Stimulated activated CD4-positive, alpha-beta T cell treated with anti-CD3 and anti-CD28 coated beads, Interleukin-4, amount 100 ng/mL, for 48 hours (primary cell): ENCODE results near the gene ZP1.

ENCODE experiments used
- DNase-seq, 2 donors: peaks; one replicate each; pipeline ENCODE4 v3.0.0-alpha.2; 2020; ENCODE audit warnings: low read depth in 2 of 2

ZP1 gene

DNA sequence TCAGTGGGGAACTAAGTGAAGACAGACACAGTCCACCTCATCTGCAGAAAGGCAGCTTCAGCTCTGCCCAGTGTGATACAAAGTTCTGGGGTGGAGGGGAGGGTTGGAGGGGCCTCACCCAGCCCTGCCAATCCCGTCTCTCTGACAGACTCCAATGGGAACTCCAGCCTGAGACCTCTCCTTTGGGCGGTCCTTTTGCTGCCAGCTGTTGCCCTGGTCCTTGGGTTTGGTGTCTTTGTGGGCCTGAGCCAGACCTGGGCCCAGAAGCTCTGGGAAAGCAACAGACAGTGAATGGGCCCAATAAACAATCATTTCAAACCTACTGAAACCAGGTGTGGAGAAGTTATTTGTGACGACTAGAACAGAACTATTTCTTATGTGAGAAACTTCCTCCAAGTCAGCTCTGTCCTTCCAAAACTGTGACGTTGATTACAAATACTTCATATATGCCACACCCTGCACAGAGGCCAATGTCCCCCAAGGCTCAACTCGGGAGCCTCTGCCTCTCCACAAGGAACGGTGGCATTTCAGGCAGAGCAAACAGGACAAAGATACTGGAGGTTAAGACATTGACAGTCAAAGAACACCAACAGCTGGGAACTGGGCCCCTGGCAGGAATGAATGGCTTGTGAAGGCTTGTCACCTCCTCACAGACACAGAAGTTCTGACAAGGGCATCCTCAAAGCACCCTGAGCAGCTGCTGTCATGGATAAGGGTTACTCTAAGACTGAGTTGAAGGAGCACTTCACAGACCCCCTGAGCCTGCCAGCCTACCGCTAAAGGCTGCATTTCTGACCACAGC lies 8.2 kb downstream of the ZP1 start:
- no peak for DNase-seq

DNA sequence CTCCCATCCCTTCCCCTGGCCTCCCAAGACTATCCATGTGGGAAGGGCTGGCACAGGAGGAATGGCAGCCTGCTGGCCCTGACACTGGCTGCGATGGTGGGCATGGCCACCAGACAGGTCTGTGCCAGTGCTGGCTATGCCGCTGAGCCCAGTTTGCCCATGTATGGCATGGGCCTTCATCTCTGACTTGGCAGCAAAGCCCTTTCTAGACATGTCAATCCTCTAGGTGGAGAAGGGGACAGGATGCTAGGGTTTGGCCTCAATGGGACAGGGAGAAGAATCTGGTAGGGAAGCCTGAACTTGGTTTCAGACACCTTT lies 8.8 kb downstream of the ZP1 start:
- DNase-seq = no peak

DNA sequence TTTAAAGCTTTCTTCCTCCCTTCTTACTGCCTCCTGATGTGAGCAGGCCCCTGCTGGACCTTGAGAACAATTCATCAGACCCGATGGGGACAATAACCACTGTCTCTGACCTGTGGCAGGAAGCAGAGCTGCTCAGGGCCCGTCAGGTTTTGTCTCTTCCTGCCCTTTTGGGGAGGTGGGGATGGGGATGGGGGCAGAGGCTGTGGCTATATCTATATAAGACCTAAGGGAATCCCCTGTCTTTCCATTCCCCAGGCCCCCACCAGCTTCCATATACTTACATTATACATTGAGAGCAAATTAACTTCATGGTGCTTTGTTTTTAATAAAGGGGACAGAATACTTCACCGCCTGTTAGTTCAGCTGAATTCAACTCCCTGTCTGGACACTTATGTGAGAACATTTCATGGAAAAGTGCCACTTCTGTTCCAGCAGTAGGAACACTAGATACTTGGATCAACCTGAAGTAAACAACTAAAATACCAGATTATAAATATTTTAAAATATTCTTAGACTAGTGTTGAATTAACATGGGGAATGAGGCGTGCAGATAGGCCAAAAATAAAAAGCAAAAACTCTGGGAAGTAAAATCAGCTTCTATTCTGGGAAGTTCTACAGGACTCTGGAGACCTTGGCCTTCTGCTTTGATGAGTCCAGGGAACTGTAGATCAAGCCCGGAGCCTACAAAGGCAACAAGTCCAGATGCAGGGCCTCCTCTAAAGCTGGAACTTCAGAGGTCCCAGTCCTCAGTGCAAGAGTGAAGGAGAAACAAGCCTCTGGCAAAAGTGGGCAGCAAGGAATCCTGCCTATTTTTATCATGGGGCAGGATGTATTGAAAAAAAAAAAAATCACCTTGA lies 11.1 kb downstream of the ZP1 start:
- DNase-seq = no peak

DNA sequence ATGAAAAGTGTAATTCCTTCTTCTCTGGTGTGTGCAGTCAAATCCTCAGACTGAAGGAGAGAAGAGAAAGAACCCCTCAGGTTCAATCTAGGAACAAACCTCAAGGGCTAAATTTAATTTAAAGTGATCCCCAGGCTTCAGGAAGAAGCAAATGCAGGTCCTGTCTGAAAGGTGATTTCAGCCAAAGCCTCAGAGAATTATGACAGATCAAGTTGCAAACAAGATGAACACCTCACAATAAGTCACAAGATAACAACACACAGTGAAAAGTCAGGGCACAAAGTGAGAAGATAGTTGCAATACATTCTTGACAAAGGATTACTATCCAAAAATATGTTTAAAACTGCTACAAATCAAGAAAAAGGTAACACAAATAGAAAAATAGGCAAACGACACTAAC lies 11.8 kb downstream of the ZP1 start:
- DNase-seq = no peak

DNA sequence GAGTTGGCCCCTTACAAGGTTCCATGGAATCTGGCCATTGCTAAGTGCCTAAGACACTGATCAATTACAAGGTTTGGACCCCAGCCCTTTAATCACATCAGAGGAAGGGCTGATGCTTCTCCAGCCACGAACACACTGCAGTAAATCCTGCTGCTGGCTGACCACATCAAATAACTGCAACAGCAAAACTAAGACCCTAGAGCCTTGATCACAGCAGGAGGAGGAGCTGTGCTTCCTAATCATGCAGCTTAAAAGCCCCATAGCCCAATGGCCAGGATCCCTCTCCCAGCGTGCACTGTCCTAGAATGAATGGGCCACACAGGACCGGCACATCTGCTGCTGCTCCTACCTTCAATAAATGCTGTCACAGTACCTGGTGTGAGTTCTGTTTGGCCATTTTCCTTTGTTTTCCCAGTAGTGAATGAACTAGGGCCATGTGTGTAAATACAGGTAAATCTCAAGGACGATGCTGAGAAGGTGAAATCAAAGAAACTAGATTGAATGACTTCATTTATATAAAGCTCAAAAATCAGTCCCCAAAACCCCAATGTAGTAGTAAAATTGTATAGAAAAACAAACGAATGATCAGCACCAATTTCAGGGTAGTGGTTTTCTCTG lies 12.7 kb downstream of the ZP1 start:
- no peak for DNase-seq

DNA sequence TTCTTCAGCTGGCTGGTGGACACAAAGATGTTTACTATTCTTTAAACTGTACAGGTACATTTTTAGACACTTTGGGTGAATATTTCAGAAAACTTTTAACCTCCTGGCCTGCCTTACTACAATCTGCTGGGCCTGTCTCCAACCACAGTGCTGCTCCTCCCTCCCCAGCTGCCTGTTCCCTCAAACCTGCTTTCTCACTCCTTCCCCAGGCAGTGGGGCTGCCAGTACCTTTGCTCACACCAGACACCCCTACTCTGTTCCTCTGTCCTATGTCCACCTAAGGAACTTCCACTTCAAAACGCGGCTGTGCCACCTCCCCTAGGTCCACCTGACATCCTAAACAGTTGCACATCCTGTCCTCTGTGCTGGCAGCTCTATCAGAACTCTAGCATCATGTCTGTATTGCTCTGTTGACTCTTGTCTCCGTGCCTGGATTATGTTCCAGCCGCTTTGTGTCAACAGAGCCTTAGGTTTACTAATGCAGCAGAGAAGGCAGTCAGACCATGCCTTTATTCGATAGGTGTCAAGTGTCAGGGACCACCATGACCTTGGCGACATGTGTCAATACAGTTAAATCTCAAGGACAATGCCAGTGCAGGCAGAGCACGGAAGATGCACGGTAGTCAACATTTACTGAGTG lies 13.4 kb downstream of the ZP1 start:
- DNase-seq = no peak

DNA sequence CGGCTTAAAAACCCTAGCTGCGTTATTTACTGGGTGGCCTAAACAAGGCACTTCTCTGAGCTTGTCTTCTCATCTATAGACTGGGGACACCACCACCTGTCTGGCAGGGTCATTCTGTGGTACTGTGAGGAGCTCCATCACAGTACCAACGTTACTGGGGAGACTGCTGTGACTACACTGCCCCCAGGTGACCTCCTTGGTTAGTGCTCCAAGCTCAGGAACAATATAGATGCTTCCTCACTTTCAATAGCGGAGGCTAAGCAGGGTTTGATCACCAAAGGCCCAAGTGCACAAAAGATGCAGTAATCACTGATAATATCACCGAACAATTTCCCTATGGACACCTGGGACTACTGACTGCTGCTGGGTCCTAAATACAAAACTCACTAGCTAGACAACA lies 20.2 kb downstream of the ZP1 start:
- no peak for DNase-seq

DNA sequence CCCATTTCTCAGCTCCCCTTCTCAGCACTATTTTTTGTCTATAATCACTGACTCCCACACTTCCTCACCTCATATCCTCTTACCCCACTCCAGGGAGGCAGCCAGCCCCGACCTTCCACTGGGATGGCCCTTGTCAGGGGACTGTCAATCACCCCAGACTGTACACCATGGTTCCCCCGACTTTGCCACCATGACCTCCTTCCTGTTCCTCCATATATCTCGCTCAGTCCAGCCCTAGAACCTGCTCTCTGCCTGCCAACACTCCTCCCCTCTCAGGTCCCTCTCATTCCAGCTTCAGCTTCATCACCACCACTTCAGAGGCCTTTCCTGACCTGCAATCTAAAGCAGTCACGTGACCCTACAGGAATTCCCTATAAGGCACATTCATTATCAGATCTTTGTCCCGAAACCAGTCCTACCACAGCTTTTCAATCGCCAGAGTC lies 22.5 kb downstream of the ZP1 start:
- DNase-seq = no peak

DNA sequence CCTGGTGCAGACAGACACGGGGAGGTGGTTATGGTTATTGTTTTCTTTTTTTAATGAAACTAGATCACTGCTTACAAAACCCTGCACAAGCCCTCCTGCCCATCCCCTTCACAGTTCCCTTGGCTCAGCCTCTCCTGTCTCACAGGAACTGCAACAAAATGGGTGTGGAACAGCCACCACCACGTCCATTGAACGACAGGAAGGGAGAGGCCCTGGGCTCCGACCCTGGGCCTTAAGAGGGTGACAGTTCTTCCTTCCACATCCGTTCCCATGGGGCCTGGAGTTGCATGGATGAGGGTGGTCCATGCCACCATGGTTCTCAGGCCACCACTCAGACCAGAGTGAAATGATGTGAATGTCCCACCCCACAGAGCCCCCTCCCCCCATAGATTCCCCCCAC lies 23.4 kb downstream of the ZP1 start:
- no peak for DNase-seq

DNA sequence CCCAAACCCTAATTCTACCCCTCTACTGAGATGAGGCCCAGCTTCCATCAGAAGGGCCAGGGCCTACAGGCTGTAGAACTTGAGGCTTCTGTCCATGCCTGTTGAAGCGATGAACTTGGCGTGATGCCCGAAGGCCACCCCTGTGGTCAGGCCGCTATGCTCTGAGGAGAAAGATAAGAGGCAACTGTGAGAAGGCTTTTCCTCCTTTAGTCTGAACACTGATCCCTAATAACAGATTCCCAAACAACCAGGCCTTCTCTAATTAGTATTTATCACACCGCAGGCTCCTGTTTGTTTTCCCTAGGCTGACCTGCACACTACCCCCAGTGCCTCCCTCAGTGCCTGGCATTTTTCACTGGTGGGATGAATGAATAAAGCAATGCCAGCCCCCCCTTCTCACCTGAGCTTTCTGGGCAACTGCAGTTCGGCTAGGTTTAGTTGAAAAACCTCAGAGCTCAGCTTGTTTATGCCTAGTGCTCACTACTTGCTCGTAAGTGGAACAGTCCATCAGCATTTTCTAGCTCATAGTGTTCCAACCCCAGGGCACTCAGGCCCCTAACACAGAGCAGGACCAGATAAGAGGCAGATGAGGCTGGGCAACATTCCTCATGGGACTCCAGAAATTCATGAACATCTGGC lies 23.9 kb downstream of the ZP1 start:
- DNase-seq = no peak

DNA sequence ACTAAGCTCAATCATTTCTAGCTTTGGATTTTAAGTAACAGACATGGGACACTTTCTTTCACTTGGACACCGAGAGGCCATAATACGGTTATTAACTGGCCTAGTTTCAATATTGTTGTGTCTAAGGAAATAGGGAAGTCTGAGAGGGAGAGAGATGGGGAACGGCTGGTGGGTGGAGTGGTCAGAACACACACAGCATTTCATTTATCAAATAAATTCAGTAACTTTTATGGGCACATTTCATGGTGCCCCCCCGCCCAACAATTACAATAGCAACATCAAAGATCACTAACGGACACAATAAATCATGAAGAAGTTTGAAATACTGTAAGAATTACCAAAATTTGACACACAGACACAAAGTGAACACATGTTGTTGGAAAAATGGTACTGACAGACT lies 28.3 kb downstream of the ZP1 start:
- DNase-seq = no peak

DNA sequence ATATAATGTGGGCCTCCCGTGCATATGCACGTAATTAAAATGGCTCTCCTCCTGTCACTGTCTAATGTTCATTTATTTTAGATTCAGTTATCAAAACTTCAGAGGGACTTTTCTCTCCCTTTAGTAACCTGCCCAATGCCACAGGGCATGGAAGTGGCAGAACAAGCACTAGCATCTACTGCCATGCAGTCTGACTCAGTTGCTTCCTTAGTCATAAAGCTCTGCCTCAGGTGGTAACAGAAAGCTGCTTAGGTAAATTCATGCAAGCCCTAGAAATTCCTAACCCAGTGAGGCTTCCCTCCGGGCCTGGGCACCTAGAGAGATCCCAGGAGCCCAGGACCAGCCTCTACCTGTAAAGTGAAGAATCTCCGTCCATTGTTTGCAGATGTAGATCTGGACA lies 30.2 kb downstream of the ZP1 start:
- no peak for DNase-seq

DNA sequence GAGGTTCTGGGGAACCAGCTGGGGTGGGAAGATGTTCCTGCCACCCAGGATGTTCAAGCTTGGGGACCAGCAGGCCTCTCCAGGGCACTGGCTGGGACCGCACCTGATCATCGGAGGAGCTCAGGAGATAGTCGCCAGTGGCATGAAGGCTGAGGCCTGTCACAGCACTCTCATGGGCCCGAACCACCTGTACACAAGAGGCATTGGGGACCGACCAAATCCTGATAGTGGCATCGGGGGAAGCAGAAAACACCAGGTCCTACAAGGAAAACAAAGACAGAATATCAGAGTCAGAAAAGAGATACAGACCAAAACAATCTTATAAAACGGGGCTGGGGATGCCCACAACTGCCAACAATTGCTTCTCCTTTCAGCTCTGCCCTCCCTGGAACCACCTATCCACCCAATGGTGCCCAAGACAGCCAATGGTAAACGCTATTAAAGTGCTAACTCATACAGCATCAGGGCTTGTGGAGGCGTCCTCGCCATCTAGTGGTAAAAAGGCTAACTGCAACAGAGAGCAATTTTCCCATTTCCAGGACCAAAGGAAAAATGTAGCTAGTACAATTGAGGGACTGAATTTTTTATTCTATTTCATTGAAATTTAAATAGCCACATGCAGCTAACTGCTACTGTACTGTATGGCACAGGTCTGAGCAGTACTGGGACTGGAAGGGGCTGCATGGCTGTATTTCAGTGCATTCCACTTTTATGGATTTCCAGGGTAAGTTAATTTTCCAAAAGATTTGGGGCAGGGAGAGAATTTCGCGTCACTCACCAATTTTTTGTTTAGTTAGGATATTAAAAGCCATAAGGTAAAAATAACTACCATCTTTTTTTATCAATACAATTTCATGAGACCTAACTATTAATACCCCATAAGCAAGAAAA lies 31.9 kb downstream of the ZP1 start:
- no peak for DNase-seq

DNA sequence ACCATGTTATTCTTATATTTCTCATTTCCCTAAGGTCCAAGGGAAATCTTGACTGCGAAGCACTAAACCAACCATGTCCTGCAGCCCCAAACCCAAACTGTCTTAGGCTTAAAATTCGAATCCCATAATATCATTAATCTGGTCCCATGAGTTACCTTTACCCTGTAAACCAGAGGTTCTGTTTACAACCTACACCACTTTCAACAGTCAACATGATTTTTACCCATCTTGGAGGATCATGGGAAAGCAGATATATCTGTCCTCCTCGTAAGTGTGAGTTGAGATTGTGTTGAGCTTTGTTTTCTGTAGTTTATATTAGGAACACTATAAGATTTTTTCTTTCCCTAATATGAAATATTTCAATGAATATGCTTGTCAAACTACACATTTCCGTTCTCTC lies 32.6 kb downstream of the ZP1 start:
- DNase-seq = no peak

DNA sequence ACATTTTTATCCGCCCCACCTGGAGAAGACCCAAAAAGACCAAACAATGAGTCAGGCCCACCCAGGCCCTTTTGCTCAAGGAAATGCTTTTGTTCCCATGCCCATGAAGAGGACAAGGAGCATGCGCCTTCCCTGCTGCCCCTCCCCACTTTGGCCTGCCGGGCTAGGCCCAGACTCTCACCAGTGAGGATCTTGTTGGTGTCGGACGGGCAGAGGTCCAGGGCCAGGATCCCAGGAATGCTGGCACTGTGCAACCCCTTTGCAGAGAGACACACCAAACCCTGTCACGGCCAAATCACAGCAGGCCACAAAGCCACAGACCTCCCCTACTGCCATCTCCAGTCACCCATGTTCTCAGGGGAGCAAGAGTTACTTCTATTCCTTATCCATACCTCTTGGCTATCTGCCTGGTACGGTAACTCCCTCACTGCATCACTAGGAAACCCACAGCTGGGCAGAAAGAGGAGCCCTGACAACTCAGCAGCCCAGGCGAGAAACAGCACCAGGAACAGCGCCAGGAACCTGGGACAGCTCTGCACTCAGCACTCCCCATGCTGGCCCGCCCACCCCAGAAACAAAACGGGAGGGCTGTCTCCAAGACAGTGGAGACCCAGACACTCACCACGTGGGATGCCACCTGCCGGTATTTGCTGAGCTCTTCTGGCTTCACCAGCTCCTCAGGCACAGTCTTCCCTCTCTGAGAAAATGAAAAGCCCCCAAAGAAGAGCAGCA lies 33.5 kb downstream of the ZP1 start:
- DNase-seq = no peak

DNA sequence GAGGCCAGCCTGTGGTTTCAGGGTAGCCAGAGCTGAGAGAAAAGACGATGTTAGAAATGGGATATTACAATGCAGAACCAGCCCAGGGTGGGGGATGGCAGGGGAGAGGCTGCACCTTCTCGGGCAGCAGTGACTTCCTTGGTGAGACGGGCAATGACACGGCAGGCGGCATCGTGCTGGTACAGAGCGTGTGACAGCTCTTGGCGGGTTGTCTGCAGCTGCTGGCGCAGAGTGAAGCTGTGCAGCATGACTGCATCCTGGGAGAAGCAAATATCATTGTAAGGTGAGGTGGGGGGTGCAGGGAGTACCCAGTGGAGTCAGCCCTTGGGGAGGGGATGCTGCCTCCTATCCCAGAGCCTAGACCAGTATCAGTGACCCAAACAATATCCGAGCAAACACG lies 35.3 kb downstream of the ZP1 start:
- no peak for DNase-seq

DNA sequence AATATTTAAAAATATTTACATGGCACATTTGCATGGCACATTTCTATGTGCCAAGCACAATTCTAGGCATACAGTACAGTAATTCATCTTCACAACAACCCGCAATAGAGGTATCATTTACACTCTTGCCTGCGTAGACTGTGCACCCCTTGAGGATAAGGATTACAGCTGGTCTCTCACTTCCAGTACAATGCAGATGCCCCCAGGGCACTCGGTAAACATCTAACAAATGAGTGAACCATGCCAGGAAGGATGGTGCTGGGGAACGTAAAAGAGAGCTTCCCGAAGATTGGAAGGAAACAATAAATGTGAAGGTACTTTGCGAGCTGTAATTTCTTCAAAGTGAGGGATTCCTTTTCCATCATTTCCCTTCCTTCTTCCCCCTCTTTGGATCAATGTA lies 37.7 kb downstream of the ZP1 start:
- DNase-seq = no peak

DNA sequence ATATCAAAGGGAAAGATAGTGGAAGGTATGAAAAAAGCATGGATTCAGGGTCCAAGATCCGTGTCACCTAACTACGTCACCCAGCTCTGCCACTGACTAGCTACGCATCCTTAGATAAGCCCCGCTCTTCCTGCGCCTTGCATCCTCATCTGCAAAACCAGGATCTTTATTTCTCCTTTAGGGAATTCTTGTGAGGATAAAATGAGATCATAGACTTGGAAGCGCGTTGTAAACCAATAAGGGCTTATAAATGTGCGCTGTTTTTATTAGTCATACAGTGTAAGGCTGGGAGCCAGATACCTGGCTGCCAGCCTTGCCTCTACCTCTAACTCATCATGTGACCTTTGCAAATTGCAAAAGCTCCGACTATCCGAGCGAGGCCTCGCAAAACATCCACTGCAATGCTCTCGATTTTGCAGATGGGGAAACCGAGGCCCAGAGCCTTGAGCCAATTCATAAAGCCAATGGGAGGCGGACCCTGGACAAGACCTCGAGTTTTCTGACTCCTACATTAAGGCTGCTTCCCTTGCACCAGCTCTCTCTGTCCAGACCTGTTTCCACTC lies 38.3 kb downstream of the ZP1 start:
- DNase-seq = no peak

DNA sequence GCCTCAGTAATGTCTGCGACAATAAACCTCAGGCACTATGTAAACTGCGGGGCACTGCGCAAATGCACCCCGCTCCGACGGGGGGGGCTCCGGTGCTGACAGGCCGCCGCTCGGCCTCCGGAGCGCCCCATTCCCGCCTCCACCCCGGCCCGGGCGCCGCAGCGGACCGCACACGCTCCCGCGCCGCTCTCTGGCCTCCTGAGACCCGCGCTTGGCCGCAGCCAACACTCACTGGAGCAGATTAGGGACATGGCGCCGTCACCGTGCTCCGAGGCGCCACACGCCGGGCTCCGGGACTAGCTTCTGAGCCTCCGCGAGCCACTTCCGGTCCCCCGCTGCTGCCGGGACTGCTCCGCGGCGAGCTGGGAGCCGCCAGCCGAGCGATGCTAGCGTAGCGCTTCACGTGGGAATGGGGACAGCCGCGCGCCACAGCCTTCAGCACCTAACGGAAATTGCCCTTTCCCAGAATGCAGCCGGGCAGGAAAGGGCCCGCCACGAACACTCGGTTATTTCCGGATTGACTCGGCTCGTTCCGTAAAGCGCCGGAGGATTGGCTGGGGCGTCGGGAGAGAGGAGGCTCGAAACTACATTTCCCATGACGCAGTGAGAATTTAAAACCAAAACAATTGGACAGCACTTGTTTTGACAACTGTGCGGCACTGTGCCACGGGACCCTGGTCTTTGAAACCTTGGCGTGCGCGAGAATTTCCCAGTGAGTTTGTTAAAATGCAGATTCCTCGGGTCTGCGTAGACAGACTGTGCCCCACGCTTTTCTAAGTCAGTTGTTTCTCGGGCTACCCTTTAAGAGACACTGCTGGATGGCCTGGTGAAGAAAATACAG lies 39.0 kb downstream of the ZP1 start, which contains the start of gene PRPF19:
Gene PRPF19 (minus strand): TSS at position 454 of the 841 bp plus-strand sequence. CDS start 203 bp downstream, at position 251.
- peak; percentile 97 to 99 for DNase-seq
